ENCODE results near the gene CDC27. TPM values are rescaled to one million over a fixed set of nuclear protein-coding genes. Genes with fewer than 3 reads are reported as not detected.

The CDC27 gene, protein sequence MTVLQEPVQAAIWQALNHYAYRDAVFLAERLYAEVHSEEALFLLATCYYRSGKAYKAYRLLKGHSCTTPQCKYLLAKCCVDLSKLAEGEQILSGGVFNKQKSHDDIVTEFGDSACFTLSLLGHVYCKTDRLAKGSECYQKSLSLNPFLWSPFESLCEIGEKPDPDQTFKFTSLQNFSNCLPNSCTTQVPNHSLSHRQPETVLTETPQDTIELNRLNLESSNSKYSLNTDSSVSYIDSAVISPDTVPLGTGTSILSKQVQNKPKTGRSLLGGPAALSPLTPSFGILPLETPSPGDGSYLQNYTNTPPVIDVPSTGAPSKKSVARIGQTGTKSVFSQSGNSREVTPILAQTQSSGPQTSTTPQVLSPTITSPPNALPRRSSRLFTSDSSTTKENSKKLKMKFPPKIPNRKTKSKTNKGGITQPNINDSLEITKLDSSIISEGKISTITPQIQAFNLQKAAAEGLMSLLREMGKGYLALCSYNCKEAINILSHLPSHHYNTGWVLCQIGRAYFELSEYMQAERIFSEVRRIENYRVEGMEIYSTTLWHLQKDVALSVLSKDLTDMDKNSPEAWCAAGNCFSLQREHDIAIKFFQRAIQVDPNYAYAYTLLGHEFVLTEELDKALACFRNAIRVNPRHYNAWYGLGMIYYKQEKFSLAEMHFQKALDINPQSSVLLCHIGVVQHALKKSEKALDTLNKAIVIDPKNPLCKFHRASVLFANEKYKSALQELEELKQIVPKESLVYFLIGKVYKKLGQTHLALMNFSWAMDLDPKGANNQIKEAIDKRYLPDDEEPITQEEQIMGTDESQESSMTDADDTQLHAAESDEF
- total RNA-seq, result 10 to 100 TPM; 66.0 to 69.2 TPM

DNA sequence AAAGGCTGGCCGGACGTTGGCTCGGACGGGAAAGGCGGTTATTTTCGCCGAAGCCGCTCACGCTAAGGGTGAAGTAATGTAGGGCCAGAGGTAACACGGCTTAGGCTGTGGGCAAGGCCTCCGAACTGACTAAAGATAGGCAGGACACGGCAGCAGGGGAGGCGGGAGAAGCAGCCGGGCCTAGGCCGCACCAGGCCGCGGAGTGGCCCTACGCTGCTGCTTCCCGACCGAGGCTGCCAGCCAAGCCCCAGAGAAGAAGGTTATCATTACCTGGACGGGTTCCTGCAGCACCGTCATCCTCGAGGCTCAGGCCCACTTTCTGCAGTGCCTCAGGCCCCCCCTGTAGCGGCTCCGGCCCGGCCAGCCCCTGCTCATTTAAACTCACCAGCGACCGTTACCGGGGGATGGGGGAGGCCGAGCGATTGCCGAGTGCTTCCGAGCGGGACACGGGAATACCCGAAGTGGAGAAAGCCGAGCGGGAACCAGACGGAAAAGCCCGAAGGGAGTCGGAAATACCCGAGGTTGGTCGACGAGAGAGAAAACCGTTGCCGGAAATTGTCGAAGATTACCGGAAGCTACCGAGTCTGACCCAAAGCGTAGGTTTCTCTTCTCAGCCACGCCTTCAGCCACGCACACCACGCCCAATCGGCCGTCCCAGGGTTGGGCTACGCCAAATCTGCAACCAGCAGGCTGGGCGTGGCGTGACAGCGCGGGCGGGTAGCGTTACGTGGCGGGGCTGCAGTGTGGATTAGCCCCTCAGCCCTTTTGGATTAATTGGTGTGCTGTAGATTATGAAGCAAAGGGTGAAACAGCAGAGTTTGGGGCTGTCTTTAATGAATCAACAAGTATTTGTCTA lies at the start of gene CDC27:
Gene CDC27 (minus strand): TSS at position 420 of the 856 bp plus-strand sequence. CDS start 123 bp downstream, at position 297.
- peaks cover 36 to 40% of the 10 kb centered on the region in 2 donors for H3K4me1 ChIP-seq (ENCODE audit: control insufficient read depth in 1 of 2, low read depth in 2 of 2)
- no peaks in the 10 kb centered on the region for H3K36me3 ChIP-seq

DNA sequence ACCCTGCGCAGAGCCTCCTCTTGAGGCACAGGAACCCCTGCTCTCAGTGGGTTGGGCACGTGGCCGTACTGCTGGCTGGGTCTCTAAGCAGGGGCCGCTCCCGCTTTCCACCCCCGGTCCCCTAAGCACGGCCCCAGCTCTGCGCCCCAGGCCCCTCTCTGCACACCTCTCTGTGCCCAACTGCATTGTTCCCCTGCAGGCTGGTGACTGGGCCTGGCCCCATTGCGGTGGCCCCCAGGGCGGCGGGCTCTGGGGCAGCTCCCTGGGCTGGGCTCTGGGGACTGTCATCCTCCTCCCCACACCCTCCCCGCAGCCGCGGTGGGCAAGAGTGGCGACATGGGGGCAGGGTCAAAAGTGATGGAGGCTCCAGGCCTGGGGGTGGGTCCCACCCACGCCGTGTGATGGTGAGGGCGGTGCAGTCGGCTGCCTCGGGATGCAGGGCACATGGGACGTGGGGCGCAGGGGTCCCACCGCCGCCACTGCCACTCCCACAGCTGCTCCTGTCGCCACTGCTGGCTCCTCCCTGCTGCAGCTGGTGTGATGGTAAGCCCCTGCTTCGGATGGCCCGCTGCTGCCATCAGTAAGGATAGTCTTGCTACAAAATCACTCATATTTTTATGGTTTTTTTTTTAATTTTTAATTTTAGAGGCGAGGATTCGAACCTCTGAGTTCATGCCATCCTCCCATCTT lies 49.4 kb upstream of the CDC27 start:
- no peak overlapping the region for H3K4me3 ChIP-seq
- H3K27me3 ChIP-seq (replicated peaks; ENCODE audit: insufficient read depth), result no peaks in the 10 kb centered on the region
- no peaks in the 10 kb centered on the region for H3K9me3 ChIP-seq
- TF ChIP-seq, protein P1, sequence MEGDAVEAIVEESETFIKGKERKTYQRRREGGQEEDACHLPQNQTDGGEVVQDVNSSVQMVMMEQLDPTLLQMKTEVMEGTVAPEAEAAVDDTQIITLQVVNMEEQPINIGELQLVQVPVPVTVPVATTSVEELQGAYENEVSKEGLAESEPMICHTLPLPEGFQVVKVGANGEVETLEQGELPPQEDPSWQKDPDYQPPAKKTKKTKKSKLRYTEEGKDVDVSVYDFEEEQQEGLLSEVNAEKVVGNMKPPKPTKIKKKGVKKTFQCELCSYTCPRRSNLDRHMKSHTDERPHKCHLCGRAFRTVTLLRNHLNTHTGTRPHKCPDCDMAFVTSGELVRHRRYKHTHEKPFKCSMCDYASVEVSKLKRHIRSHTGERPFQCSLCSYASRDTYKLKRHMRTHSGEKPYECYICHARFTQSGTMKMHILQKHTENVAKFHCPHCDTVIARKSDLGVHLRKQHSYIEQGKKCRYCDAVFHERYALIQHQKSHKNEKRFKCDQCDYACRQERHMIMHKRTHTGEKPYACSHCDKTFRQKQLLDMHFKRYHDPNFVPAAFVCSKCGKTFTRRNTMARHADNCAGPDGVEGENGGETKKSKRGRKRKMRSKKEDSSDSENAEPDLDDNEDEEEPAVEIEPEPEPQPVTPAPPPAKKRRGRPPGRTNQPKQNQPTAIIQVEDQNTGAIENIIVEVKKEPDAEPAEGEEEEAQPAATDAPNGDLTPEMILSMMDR (IDR thresholded peaks at IDR 0.05), result no peak
- H3K36me3 ChIP-seq, result no peaks in the 10 kb centered on the region
- H3K27ac ChIP-seq, result peak overlapping the region in 1 of 2 donors; percentile 85
- DNase-seq (ENCODE audit: low spot score), result no peak
- no peak for ATAC-seq (ENCODE audit: insufficient number of reproducible peaks, low FRiP score, low read depth)
- H3K4me1 ChIP-seq (ENCODE audit: control insufficient read depth in 1 of 2, low read depth in 2 of 2), result peaks cover 8 to 25% of the 10 kb centered on the region in 2 donors

More for the DNA sequence above, at the start of gene CDC27:
- Histone ChIP-seq H3K9me3 (no peaks in the 10 kb centered on the region), H3K27ac (peak within 1 kb of the TSS; percentile 96 to 99), H3K27me3 (replicated peaks; ENCODE audit: insufficient read depth) (no peaks in the 10 kb centered on the region), H3K4me3 (peak within 1 kb of the TSS; percentile 99)
- TF ChIP-seq, protein P1 (IDR thresholded peaks at IDR 0.05), result no peak
- DNase-seq (ENCODE audit: low spot score) (peak; percentile 96), ATAC-seq (ENCODE audit: insufficient number of reproducible peaks, low FRiP score, low read depth) (peak; percentile 99)

DNA sequence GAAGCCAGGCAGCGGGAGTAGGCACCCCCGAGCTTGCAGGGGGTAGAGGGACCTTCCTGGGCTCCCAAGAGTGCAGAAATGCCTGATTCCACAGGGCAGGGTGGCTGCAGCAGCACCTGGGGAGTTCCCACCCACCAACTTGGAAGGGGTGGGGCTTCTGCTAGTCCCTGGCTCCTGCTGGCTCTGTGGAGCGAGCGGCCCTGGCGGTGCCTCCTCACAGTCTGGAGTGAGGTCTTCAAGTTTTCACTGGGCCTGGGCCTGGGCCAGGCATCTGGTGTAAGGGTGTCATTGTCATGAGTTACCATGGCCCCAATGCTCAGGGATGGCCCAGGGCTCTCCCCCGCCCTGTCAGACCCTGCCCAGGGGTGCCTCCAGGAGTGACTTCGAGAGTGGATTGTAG lies 48.7 kb upstream of the CDC27 start:
- TF ChIP-seq, protein P1 (IDR thresholded peaks at IDR 0.05), result no peak
- DNase-seq (ENCODE audit: low spot score) (no peak), ATAC-seq (ENCODE audit: insufficient number of reproducible peaks, low FRiP score, low read depth) (no peak)
- Histone ChIP-seq H3K36me3 (no peaks in the 10 kb centered on the region), H3K27ac (no peak overlapping the region), H3K4me1 (ENCODE audit: control insufficient read depth in 1 of 2, low read depth in 2 of 2) (peaks cover 8 to 25% of the 10 kb centered on the region in 2 donors), H3K27me3 (replicated peaks; ENCODE audit: insufficient read depth) (no peaks in the 10 kb centered on the region), H3K9me3 (no peaks in the 10 kb centered on the region), H3K4me3 (no peak overlapping the region)

DNA sequence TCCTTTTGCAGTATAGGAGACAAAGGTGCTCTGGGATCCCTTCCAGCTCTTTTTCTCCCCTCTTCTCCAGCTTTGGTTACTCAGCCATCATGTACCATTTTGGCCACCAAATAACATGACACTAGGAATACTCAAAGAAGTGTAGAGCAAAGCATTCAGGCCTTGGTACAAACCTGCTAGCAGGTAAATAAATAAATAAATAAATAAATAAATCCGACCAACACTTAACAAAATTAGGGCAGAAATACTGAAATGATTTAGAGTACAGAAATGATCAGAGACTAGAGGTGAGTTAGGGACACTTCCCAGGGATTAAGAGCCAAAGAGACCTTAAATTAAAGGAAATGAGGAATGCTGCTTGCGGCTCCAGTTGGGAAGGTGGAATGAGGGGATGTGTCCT lies 46.8 kb upstream of the CDC27 start:
- Histone ChIP-seq H3K4me1 (ENCODE audit: control insufficient read depth in 1 of 2, low read depth in 2 of 2) (peaks cover 8 to 22% of the 10 kb centered on the region in 2 donors), H3K27ac (no peak overlapping the region), H3K9me3 (no peaks in the 10 kb centered on the region), H3K4me3 (no peak overlapping the region), H3K36me3 (no peaks in the 10 kb centered on the region), H3K27me3 (replicated peaks; ENCODE audit: insufficient read depth) (no peaks in the 10 kb centered on the region)
- TF ChIP-seq, protein P1 (IDR thresholded peaks at IDR 0.05), result no peak
- DNase-seq (ENCODE audit: low spot score), result no peak
- no peak for ATAC-seq (ENCODE audit: insufficient number of reproducible peaks, low FRiP score, low read depth)

Data from thoracic aorta (tissue), 2 donors.